AG04449 (cell line): ENCODE measurements around the gene PRRX1.

Source experiments
- CTCF ChIA-PET: fragments of 350-600 bp; formaldehyde crosslinking; extraction: SDS; loops from one replicate; lab custom pipeline; 2021; ENCODE audit warnings: antibody characterized with exemption; lab: Yijun Ruan, JAX
- POLR2A ChIA-PET: fragments of 400-600, 350-600 bp; formaldehyde crosslinking; extraction: SDS; loops from one replicate; lab custom pipeline; 2020; ENCODE audit warnings: antibody characterized with exemption, inconsistent platforms; lab: Yijun Ruan, JAX
- DNase-seq: peaks from one replicate; pipeline ENCODE4 v3.0.0-alpha.2; 2010; ENCODE audit warnings: low read depth, low spot score
- H3K4me3 ChIP-seq: 2 replicates; pipeline ENCODE4 v1.5.1; 2011; ENCODE audit warnings: low read depth, mild to moderate bottlenecking, control low read depth, low read length
- TF ChIP-seq, protein P1 (sequence below): IDR thresholded peaks from one replicate; pipeline ENCODE4 v1.5.1; 2011; ENCODE audit warnings: mild to moderate bottlenecking, moderate library complexity, low read length, control low read depth, inconsistent platforms; ENCODE audit not compliant: insufficient read depth; ENCODE audit errors: missing control alignments

The PRRX1 gene

DNA sequence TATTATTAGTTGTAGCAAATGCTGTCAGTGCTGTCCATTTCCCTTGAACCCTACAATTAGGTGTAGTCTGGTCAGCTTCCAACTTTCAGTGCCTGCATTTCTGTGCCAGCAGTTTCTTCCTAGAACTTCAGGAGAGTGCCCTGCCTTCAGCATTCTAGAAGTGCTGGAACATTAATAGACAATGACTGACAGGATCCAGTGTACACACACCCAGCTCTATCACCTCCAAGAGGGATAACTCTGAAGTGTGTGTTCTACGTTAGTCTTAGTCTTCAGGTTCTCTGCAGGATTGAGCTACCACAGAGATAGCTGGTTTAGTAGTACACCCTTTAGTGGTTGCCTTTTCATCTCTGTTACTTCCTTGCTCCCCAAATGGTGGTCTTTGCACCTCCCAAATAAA, 61.4 kb downstream of the PRRX1 start:
- ChIA-PET POLR2A (no interaction called here), CTCF (interaction anchor here (0.8 kb wide), 2 partner anchors 9 to 796 kb away, joined by 3 to 4 read pairs; no protein-coding TSS in a partner anchor)
- TF ChIP-seq, protein P1, sequence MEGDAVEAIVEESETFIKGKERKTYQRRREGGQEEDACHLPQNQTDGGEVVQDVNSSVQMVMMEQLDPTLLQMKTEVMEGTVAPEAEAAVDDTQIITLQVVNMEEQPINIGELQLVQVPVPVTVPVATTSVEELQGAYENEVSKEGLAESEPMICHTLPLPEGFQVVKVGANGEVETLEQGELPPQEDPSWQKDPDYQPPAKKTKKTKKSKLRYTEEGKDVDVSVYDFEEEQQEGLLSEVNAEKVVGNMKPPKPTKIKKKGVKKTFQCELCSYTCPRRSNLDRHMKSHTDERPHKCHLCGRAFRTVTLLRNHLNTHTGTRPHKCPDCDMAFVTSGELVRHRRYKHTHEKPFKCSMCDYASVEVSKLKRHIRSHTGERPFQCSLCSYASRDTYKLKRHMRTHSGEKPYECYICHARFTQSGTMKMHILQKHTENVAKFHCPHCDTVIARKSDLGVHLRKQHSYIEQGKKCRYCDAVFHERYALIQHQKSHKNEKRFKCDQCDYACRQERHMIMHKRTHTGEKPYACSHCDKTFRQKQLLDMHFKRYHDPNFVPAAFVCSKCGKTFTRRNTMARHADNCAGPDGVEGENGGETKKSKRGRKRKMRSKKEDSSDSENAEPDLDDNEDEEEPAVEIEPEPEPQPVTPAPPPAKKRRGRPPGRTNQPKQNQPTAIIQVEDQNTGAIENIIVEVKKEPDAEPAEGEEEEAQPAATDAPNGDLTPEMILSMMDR = no peak
- H3K4me3 ChIP-seq = no peak overlapping the region
- no peak for DNase-seq

DNA sequence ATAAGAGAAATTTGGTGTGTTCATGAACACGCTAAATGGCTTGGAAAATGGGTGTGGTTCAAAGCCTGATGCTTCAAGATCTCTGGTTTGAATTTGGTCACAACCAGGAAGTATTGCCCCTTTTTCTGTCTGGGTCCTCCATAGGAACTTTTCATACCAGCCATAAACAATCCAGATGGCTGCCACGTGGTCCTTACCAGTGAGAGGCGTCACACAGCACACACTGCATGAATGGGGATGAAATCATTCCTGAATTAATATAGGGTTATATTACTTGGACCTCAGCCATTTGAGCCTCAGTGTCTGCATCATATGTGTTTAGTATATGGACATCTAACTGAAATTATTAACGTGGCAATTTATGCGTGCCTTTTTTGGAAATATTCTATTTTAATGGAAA, 64.0 kb downstream of the PRRX1 start:
- no peak overlapping the region for H3K4me3 ChIP-seq
- ChIA-PET CTCF (no interaction called here), POLR2A (no interaction called here)
- no peak for DNase-seq
- TF ChIP-seq, protein P1 = no peak

DNA sequence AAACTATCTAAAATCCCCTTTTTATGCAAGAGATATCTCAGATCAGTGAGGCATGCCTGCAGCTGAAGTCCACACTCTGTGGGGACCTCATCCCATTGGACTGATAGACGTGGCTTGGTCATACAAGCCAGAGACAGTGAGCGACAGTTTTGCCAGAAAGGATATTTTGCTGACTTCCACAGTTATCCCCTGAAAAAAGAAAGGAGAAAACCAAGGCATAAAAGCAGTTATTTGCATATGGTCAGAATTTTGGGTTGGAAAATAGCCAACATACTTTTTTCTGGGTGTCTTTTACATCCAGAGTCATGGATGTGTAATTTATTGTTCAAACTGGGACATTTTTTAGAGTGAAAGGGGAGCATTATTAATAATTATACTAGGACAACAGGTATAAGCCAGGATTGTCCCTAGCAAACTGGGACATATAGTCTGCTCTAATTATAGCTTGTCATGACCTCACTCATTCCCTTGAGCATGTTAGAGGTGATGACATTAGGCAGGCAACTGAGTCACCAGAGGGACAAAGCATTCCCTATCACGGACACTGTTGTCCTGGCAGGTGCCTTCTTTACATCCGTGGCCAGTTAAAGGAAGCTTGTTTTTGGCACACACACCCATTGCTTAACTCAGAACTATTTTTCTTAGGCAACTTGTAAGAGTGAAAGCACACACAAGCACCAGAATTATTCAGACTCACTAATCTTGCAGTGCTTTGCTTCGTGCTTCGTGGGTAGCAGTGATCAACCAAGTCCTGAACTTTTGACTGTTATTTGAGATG, 65.5 kb downstream of the PRRX1 start:
- ChIA-PET POLR2A (interaction anchor here (0.9 kb wide), 1 partner anchor 12 kb away, joined by 3 read pairs; no protein-coding TSS in a partner anchor), CTCF (interaction anchor here (0.8 kb wide), 1 partner anchor 11 kb away, joined by 4 read pairs; no protein-coding TSS in a partner anchor)
- TF ChIP-seq, protein P1 = no peak
- DNase-seq = no peak
- no peak overlapping the region for H3K4me3 ChIP-seq

DNA sequence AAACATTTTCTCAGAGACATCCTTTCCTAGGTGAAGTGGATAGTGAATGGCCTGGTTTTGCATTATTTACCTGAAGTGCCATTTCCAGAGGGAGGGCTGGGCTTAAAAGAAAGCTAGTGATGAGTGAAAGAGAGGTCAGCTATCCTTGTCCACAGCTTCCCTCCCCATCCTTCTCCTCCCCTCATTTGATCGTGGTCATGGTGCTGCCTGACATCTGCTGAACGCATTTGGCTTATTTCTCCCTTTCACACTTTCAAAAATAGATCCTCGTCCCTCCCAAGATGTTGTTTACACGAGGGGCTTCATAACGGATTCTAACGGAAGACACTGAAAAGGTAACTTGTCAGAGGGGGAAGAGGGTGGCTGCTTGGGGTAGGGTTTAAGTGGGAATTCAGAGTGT, 66.1 kb downstream of the PRRX1 start:
- CTCF ChIA-PET = interaction anchor here (0.7 to 1.2 kb wide), 3 partner anchors 10 to 18 kb away, joined by 3 to 4 read pairs (median 3); no protein-coding TSS in a partner anchor

DNA sequence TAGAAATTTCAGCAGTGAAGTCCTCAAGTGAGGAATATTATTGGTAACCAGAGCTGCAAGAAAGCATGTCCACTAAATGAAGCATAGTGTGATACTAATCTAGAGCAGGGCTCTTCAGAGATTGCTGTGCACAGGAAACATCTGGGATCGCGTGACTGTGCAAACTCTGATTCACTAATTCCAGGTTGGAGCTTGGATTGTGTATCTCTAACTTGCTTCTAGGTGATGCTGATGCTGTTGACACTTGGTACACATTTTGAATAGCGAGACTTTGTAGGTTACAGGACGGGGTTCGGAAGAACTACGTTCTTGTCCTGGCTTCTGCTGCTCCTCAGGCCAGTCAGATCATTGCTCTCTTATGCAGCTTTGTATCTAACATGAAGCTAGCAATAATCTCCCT, 66.5 kb downstream of the PRRX1 start:
- POLR2A ChIA-PET = interaction anchor here (0.9 kb wide), 1 partner anchor 13 kb away, joined by 3 read pairs; no protein-coding TSS in a partner anchor
- DNase-seq = no peak
- CTCF ChIA-PET = interaction anchor here (0.7 to 1.2 kb wide), 4 partner anchors 10 to 40 kb away, joined by 3 to 5 read pairs (median 4); no protein-coding TSS in a partner anchor
- no peak overlapping the region for H3K4me3 ChIP-seq
- TF ChIP-seq, protein P1 = no peak

More for the DNA sequence above, 66.1 kb downstream of the PRRX1 start:
- no peak overlapping the region for H3K4me3 ChIP-seq
- TF ChIP-seq, protein P1 = no peak
- POLR2A ChIA-PET = interaction anchor here (0.9 kb wide), 1 partner anchor 13 kb away, joined by 3 read pairs; no protein-coding TSS in a partner anchor
- DNase-seq = no peak

DNA sequence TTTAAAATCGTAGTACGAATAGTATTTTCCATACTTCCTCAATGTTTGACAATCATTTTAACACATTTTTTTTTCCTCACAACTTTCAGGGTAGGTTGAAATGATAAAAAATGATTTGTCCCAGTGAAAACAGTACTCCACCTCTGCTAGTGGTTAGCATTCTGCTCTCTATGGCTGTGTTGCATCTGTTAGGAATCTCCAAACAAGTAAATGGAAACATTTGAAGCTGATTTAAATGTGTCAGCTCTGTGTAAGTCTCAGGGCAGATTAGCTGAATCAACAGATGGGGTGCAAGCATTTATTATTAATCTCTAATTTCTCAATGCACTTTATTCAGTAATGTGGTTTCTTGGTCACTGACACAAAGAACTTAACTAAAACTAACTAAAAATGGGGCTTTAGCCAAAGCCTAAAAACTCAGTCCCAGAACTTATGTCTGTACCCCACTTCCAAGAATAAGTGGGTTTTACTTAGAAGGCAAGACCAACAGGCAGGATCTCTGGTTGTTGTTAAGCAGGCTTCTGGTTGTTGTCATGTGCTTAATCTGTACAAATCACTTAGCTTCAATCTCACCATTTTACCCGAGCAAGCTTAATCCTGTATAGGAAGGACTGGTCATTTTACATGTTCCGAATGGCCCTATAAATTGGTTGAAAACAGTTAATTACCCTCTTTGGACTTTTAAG, 67.8 kb downstream of the PRRX1 start:
- TF ChIP-seq, protein P1 = no peak
- no peak for DNase-seq
- H3K4me3 ChIP-seq = no peak overlapping the region
- ChIA-PET POLR2A (interaction anchor here (1.0 kb wide), 1 partner anchor 65 kb away, joined by 3 read pairs; no protein-coding TSS in a partner anchor), CTCF (interaction anchor here (0.9 to 1.7 kb wide), 4 partner anchors 9 to 803 kb away, joined by 3 to 5 read pairs (median 4); no protein-coding TSS in a partner anchor)
